Keratinocyte (primary cell): Measurements from ENCODE around the gene LRRFIP2. TPM values are rescaled to one million over a fixed set of nuclear protein-coding genes. Genes with fewer than 3 reads are reported as not detected.
"Not testable (repeated sequence)": the region's sequence is repeated elsewhere in the genome, so short reads cannot be mapped to it uniquely, and the experiment has no call there.

Experiments
- DNase-seq: peaks from one replicate; pipeline ENCODE4 v3.0.0-alpha.2; 2011; ENCODE audit warnings: low read depth, missing footprints, low spot score
- FAIRE-seq: peaks from 2 replicates; lab custom pipeline; 2011; peaks lifted over from hg19 to GRCh38; lab: Jason Lieb, UNC
- H2AFZ ChIP-seq: 2 replicates; pipeline ENCODE4 v1.6.0; 2012; ENCODE audit warnings: low read length, control low read depth, inconsistent platforms; ENCODE audit not compliant: control insufficient read depth
- H3K27ac ChIP-seq: 2 replicates; pipeline ENCODE4 v1.5.1; 2011; ENCODE audit warnings: low read length; ENCODE audit not compliant: control insufficient read depth, insufficient read depth
- H3K27me3 ChIP-seq: 3 replicates; pipeline ENCODE4 v1.6.0; 2011; ENCODE audit warnings: low read length; ENCODE audit not compliant: control insufficient read depth, insufficient read depth; ENCODE audit errors: extremely low read depth
- H3K36me3 ChIP-seq, 2 experiments: 2 replicates in 1 of 2; 3 replicates in 1 of 2; pipeline ENCODE4 v1.5.1; 2011; ENCODE audit warnings: low read length in 2 of 2, mild to moderate bottlenecking in 1 of 2; ENCODE audit not compliant: control insufficient read depth in 2 of 2, insufficient read depth in 2 of 2; ENCODE audit errors: extremely low read depth in 1 of 2
- H3K4me1 ChIP-seq: 3 replicates; pipeline ENCODE4 v1.5.1; 2011; ENCODE audit warnings: low read length; ENCODE audit not compliant: control insufficient read depth, insufficient read depth; ENCODE audit errors: extremely low read depth
- H3K4me2 ChIP-seq: 3 replicates; pipeline ENCODE4 v1.6.0; 2011; ENCODE audit warnings: low read depth, low read length; ENCODE audit not compliant: control insufficient read depth, insufficient read depth; ENCODE audit errors: extremely low read depth
- H3K4me3 ChIP-seq, 3 experiments: fragments of 200-600 bp in 1 of 3; sonication (generic) in 1 of 3; 2 replicates in 2 of 3; 3 replicates in 1 of 3; pipeline ENCODE4 v1.5.1; 2011 to 2016; ENCODE audit warnings: low read length in 3 of 3, mild to moderate bottlenecking in 3 of 3, control low read depth in 2 of 3, inconsistent platforms in 1 of 3, low read depth in 1 of 3, mixed read lengths in 1 of 3, mixed run types in 1 of 3, moderate library complexity in 1 of 3; ENCODE audit not compliant: control insufficient read depth in 2 of 3, insufficient read depth in 2 of 3; ENCODE audit errors: extremely low read depth in 1 of 3
- H3K79me2 ChIP-seq: 2 replicates; pipeline ENCODE4 v1.6.0; 2012; ENCODE audit warnings: low read length; ENCODE audit not compliant: control insufficient read depth, insufficient read depth
- H3K9ac ChIP-seq: 3 replicates; pipeline ENCODE4 v1.6.0; 2011; ENCODE audit warnings: low read length; ENCODE audit not compliant: control insufficient read depth, insufficient read depth; ENCODE audit errors: extremely low read depth
- H3K9me1 ChIP-seq: 3 replicates; pipeline ENCODE4 v1.6.0; 2011; ENCODE audit warnings: low read length; ENCODE audit not compliant: control insufficient read depth, insufficient read depth; ENCODE audit errors: extremely low read depth
- H3K9me3 ChIP-seq: 2 replicates; pipeline ENCODE4 v1.5.1; 2012; ENCODE audit warnings: low read depth, low read length; ENCODE audit not compliant: control insufficient read depth
- H4K20me1 ChIP-seq: 3 replicates; pipeline ENCODE4 v1.6.0; 2011; ENCODE audit warnings: low read length; ENCODE audit not compliant: control insufficient read depth, insufficient read depth; ENCODE audit errors: extremely low read depth
- CTCF ChIP-seq, 3 experiments: IDR thresholded peaks in 1 of 3; conservative IDR thresholded peaks in 1 of 3; optimal IDR thresholded peaks in 1 of 3; 2 replicates in 2 of 3; 3 replicates in 1 of 3; pipeline versions ENCODE3 to v1.5.1; 2011; ENCODE audit warnings: low read length in 3 of 3, mild to moderate bottlenecking in 3 of 3, moderate library complexity in 2 of 3, control low read depth in 1 of 3, inconsistent platforms in 1 of 3; ENCODE audit not compliant: insufficient read depth in 2 of 3; ENCODE audit errors: extremely low read depth in 1 of 3
- EZH2 ChIP-seq: IDR thresholded peaks from one replicate; pipeline ENCODE4 v1.6.1; 2012; ENCODE audit warnings: inconsistent platforms, mild to moderate bottlenecking, low read length, moderate library complexity
- dilution Hi-C: fragments of 300-500 bp; cut with MboI; formaldehyde crosslinking; loops from one replicate; pipeline ENCODE4 v1.7.0; 2020; ENCODE audit warnings: low sequenced_read_pairs; ENCODE audit not compliant: extremely low pct_ligation_motif_present
- polyA plus RNA-seq, 5 experiments: library from polyadenylated mRNA; depleted of rRNA in 3 of 5; stranded (reverse) in 3 of 5; stranded (forward) in 1 of 5; unstranded in 1 of 5; fragments of >200 nt; gene quantifications; 1 replicate in 1 of 5; 2 replicates in 3 of 5; 3 replicates in 1 of 5; pipeline versions ENCODE4 v1.2.1 to v1.2.3, GENCODE V29; 2011 to 2012; ENCODE audit warnings: missing spikeins in 2 of 5, low read depth in 1 of 5, low replicate concordance in 1 of 5

LRRFIP2 gene
- polyA plus RNA-seq, 1 donor (not counting 4 experiments of a cell fraction or from before 2014, with no cell fraction given): 70.3 TPM

GRCh38 chr3:37147666-37148065 is 26.7 kb downstream of the LRRFIP2 start:
- Histone ChIP-seq H3K9me3 (no peaks in the 10 kb centered on the region), H3K27me3 (no peaks in the 10 kb centered on the region), H3K27ac (no peak overlapping the region), H3K4me1 (no peaks in the 10 kb centered on the region), H3K4me3 (no peak overlapping the region), H3K36me3 (peaks cover 10 to 12% of the 10 kb centered on the region in 2 experiments), H3K9ac (no peak overlapping the region), H2AFZ (no peak overlapping the region), H3K4me2 (no peak overlapping the region), H3K79me2 (peaks cover 74% of the 10 kb centered on the region), H4K20me1 (no peaks in the 10 kb centered on the region), H3K9me1 (no peaks in the 10 kb centered on the region)
- FAIRE-seq (no peak), DNase-seq (no peak)
- dilution Hi-C loops: no loop called here
- TF ChIP-seq EZH2 (no peak), CTCF (optimal IDR thresholded peaks at IDR 0.05 in 1 of 3, IDR thresholded peaks at IDR 0.05 in 1 of 3, conservative IDR thresholded peaks at IDR 0.05 in 1 of 3; ENCODE audit: extremely low read depth in 1 of 3, insufficient read depth in 2 of 3, low read length in 3 of 3) (no peak)

GRCh38 chr3:37146927-37147326 is 27.5 kb downstream of the LRRFIP2 start:
- dilution Hi-C loops, H2AFZ ChIP-seq, H3K4me1 ChIP-seq, H4K20me1 ChIP-seq, H3K27ac ChIP-seq, H3K27me3 ChIP-seq, H3K9me1 ChIP-seq, H3K4me2 ChIP-seq, H3K4me3 ChIP-seq, H3K9me3 ChIP-seq, H3K9ac ChIP-seq, DNase-seq, FAIRE-seq: not testable (repeated sequence)
- Histone ChIP-seq H3K79me2 (peaks cover 68% of the 10 kb centered on the region), H3K36me3 (peaks cover 10 to 16% of the 10 kb centered on the region in 2 experiments)

- no peak overlapping the region for H2AFZ ChIP-seq
- TF ChIP-seq CTCF (optimal IDR thresholded peaks at IDR 0.05 in 1 of 3, IDR thresholded peaks at IDR 0.05 in 1 of 3, conservative IDR thresholded peaks at IDR 0.05 in 1 of 3; ENCODE audit: extremely low read depth in 1 of 3, insufficient read depth in 2 of 3, low read length in 3 of 3): no peak
- TF ChIP-seq EZH2: no peak
- H4K20me1 ChIP-seq: no peaks in the 10 kb centered on the region
- dilution Hi-C loops: no loop called here
- H3K9me1 ChIP-seq: no peaks in the 10 kb centered on the region
- DNase-seq (no peak), FAIRE-seq (no peak)
- no peak overlapping the region for H3K4me3 ChIP-seq
- no peak overlapping the region for H3K4me2 ChIP-seq
- no peaks in the 10 kb centered on the region for H3K27me3 ChIP-seq
- peaks cover 66% of the 10 kb centered on the region for H3K79me2 ChIP-seq
- H3K9me3 ChIP-seq: no peaks in the 10 kb centered on the region
- H3K27ac ChIP-seq: no peak overlapping the region
- no peak overlapping the region for H3K9ac ChIP-seq
- H3K36me3 ChIP-seq: peaks cover 10 to 22% of the 10 kb centered on the region in 2 experiments
- H3K4me1 ChIP-seq: no peaks in the 10 kb centered on the region
Measured at GRCh38 chr3:37145611-37146010, 28.8 kb downstream of the LRRFIP2 start.
